HepG2 (cell line): ENCODE measurements around the gene SHISA5. TPM values are rescaled to one million over a fixed set of nuclear protein-coding genes. Genes with fewer than 3 reads are reported as not detected.

Source experiments
- ATAC-seq: fragments of 200-7000 bp; cut with Tn5 transposase; 3 replicates; pipeline ENCODE4 v1.9.1; 2020; ENCODE audit warnings: mild to moderate bottlenecking, moderate library complexity
- BruUV-seq: library from RNA; stranded (reverse); fragments of 400-500 nt; replicated peaks from 2 replicates; lab custom pipeline; 2021; lab: Mats Ljungman, UMichigan
- CTCF ChIA-PET: fragments of 300-600 bp; formaldehyde crosslinking; extraction: SDS; loops from one replicate; lab custom pipeline; 2021; ENCODE audit warnings: low total read pairs, inconsistent platforms, low intra/inter-chr PET ratio; lab: Yijun Ruan, JAX
- POLR2A ChIA-PET: fragments of 350-600 bp; sonication (Branson Sonifier 250); formaldehyde crosslinking; loops from one replicate; lab custom pipeline; 2020; ENCODE audit warnings: antibody characterized with exemption, inconsistent platforms; lab: Yijun Ruan, JAX
- DNase-seq: peaks from one replicate; pipeline ENCODE4 v3.0.0-alpha.2; 2015; ENCODE audit warnings: low spot score
- FAIRE-seq: peaks from 3 replicates; lab custom pipeline; 2011; peaks lifted over from hg19 to GRCh38; lab: Jason Lieb, UNC
- H2AFZ ChIP-seq: one replicate; pipeline ENCODE4 v1.6.1; 2011; ENCODE audit warnings: low read length, inconsistent platforms
- H3K27ac ChIP-seq: fragments of 300-600 bp; 3 replicates; pipeline ENCODE4 v1.8.0; 2011; ENCODE audit warnings: mixed run types, mild to moderate bottlenecking, mixed read lengths, low read length, inconsistent platforms; ENCODE audit not compliant: insufficient read depth; ENCODE audit errors: extremely low read length
- H3K27me3 ChIP-seq, 2 experiments: fragments of 200-600 bp in 1 of 2; 2 replicates in 1 of 2; 3 replicates in 1 of 2; pipeline versions ENCODE4 v1.6.0 to v1.8.0; 2011; ENCODE audit warnings: low read length in 2 of 2, mild to moderate bottlenecking in 2 of 2, moderate library complexity in 2 of 2, inconsistent platforms in 1 of 2; ENCODE audit not compliant: insufficient read depth in 2 of 2, control insufficient read depth in 1 of 2
- H3K36me3 ChIP-seq, 2 experiments: fragments of 200-600 bp in 1 of 2; replicated peaks in 1 of 2; 2 replicates in 1 of 2; 3 replicates in 1 of 2; pipeline versions ENCODE4 v1.5.1 to v1.8.0; 2011; ENCODE audit warnings: low read length in 2 of 2, inconsistent platforms in 1 of 2; ENCODE audit not compliant: insufficient read depth in 2 of 2, control insufficient read depth in 1 of 2
- H3K4me1 ChIP-seq: 2 replicates; pipeline ENCODE4 v1.5.1; 2012; ENCODE audit warnings: low read length, inconsistent platforms; ENCODE audit not compliant: insufficient read depth
- H3K4me2 ChIP-seq: 2 replicates; pipeline ENCODE4 v1.6.0; 2011; ENCODE audit warnings: low read depth, low read length, inconsistent platforms
- H3K4me3 ChIP-seq, 3 experiments: fragments of 200-600 bp in 1 of 3; sonication (generic), shearing (Covaris generic) in 1 of 3; replicated peaks in 1 of 3; 2 replicates each; pipeline ENCODE4 v1.5.1; 2011 to 2016; ENCODE audit warnings: low read length in 3 of 3, inconsistent platforms in 2 of 3, low read depth in 2 of 3, mild to moderate bottlenecking in 2 of 3, control low read depth in 1 of 3, mixed read lengths in 1 of 3; ENCODE audit not compliant: insufficient read depth in 1 of 3
- H3K79me2 ChIP-seq: one replicate; pipeline ENCODE4 v1.6.1; 2011; ENCODE audit warnings: low read length, inconsistent platforms; ENCODE audit not compliant: insufficient read depth
- H3K9ac ChIP-seq: 2 replicates; pipeline ENCODE4 v1.6.0; 2011; ENCODE audit warnings: mild to moderate bottlenecking, low read depth, low read length, inconsistent platforms; ENCODE audit not compliant: insufficient read depth
- H3K9me3 ChIP-seq: 2 replicates; pipeline ENCODE4 v1.5.1; 2012; ENCODE audit warnings: mild to moderate bottlenecking, low read length
- H4K20me1 ChIP-seq: 2 replicates; pipeline ENCODE4 v1.6.0; 2011; ENCODE audit warnings: inconsistent platforms, mild to moderate bottlenecking, low read length, moderate library complexity; ENCODE audit not compliant: insufficient read depth
- ASH2L ChIP-seq: fragments of 300-600, 200-600 bp; sonication (generic); IDR thresholded peaks from 2 replicates; pipeline ENCODE4 v1.7.0; 2017; ENCODE audit warnings: low read depth, mild to moderate bottlenecking, moderate library complexity, mixed read lengths, low read length; ENCODE audit not compliant: insufficient read length
- SNAI1 ChIP-seq: sonication (generic); formaldehyde crosslinking; IDR thresholded peaks from 2 replicates; pipeline ENCODE4 v1.5.0; 2020; ENCODE audit warnings: mild to moderate bottlenecking, missing genetic modification reagents, borderline replicate concordance
- ZBTB3 ChIP-seq: sonication (generic); formaldehyde crosslinking; IDR thresholded peaks from 2 replicates; pipeline ENCODE4 v1.4.0; 2020; ENCODE audit warnings: low read depth, mild to moderate bottlenecking, moderate library complexity, missing genetic modification reagents, borderline replicate concordance
- ZFX ChIP-seq: sonication (generic); formaldehyde crosslinking; IDR thresholded peaks from 2 replicates; pipeline ENCODE4 v1.4.0; 2020; ENCODE audit warnings: mild to moderate bottlenecking, low read depth, missing genetic modification reagents, moderate library complexity
- ZNF263 ChIP-seq: sonication (generic); formaldehyde crosslinking; IDR thresholded peaks from 2 replicates; pipeline ENCODE4 v1.4.0; 2020; ENCODE audit warnings: missing genetic modification reagents
- WGBS: methylation state at CpG from one replicate; pipeline ENCODE4 v1.1.6; 2017; ENCODE audit warnings: low lambda C conversion rate; 5-methylcytosine and 5-hydroxymethylcytosine counted together
- in situ Hi-C: cut with HindIII; loops from 2 replicates; pipeline ENCODE4 v1.10.0; 2017; ENCODE audit warnings: low pct_unique_long_range_greater_than_20kb; ENCODE audit not compliant: extremely low pct_ligation_motif_present
- intact Hi-C: fragments of 100-400 bp; cut with micrococcal nuclease; formaldehyde crosslinking; loops from one replicate; pipeline ENCODE4 v1.10.0; 2022; ENCODE audit not compliant: unreplicated experiment
- polyA plus RNA-seq, 8 experiments: library from polyadenylated mRNA; depleted of rRNA in 3 of 8; stranded (reverse) in 7 of 8; unstranded in 1 of 8; fragments of >200 nt; fragmentation: Illumina TruSeq in 4 of 8; extraction: Trizol in 4 of 8; gene quantifications; 2 replicates each; pipeline versions ENCODE4 v1.2.1 to v1.2.3, GENCODE V29; 2011 to 2016; ENCODE audit warnings: low read depth in 4 of 8, missing spikeins in 1 of 8, mixed read lengths in 1 of 8; ENCODE audit not compliant: insufficient read depth in 1 of 8
- total RNA-seq, 5 experiments: library from RNA; depleted of rRNA; stranded (reverse); fragments of >200 nt; fragmentation: Illumina TruSeq; extraction: Trizol; gene quantifications; 2 replicates each; pipeline ENCODE4 v1.2.3, GENCODE V29; 2016; ENCODE audit warnings: low read depth in 1 of 5
- TF ChIP-seq, protein P1 (sequence below), 2 experiments: sonication (generic) in 1 of 2; formaldehyde crosslinking in 1 of 2; IDR thresholded peaks; 2 replicates each; pipeline versions ENCODE4 v1.4.0 to v1.6.1; 2016 to 2020; ENCODE audit warnings: borderline replicate concordance in 1 of 2, low read depth in 1 of 2, mild to moderate bottlenecking in 1 of 2, missing genetic modification reagents in 1 of 2

Gene SHISA5
- total and polyA plus RNA-seq, 2 of the 13 experiments (the other 11 are each of a cell fraction or from before 2014, with no cell fraction given) = 75.8 to 91.4 TPM

DNA sequence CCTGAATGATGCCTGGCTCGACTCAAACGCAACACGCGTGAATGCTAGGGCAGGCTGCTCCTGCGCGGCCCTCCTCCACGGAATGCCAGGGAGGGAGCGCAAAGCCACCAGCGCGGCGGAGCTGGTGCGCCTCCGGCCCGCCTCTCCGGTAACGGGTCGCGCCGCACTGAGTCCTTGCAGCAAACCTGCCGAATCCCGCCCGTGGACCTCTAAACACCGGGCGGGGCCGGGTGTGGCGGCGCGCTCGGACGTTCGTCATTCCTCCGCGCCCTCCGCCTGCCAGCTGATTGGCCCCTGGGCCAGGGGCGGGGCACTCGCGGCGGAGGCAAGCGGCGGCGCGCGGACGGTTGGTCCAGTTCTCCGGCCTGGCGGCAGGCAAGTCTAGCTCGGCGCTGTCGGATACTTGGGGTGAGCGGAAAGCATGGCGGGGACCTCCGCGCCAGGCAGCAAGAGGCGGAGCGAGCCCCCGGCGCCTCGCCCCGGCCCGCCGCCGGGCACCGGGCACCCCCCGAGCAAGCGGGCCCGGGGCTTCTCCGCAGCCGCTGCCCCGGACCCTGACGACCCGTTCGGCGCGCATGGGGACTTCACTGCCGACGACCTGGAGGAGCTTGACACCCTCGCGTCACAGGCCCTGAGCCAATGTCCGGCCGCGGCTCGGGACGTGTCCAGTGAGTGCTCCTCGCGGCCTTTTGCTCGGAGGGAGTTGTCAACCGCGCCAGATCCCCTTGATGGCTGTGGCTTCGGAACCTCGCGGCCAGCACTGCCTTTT is 57.4 kb downstream of the SHISA5 start, which contains the start of gene ATRIP (continued):
- TF ChIP-seq, protein P1, sequence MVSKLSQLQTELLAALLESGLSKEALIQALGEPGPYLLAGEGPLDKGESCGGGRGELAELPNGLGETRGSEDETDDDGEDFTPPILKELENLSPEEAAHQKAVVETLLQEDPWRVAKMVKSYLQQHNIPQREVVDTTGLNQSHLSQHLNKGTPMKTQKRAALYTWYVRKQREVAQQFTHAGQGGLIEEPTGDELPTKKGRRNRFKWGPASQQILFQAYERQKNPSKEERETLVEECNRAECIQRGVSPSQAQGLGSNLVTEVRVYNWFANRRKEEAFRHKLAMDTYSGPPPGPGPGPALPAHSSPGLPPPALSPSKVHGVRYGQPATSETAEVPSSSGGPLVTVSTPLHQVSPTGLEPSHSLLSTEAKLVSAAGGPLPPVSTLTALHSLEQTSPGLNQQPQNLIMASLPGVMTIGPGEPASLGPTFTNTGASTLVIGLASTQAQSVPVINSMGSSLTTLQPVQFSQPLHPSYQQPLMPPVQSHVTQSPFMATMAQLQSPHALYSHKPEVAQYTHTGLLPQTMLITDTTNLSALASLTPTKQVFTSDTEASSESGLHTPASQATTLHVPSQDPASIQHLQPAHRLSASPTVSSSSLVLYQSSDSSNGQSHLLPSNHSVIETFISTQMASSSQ (IDR thresholded peaks at IDR 0.05; ENCODE audit: low read depth) = no peak
- TF ChIP-seq, protein P1 (CRISPR knock-in tag; IDR thresholded peaks at IDR 0.05; ENCODE audit: borderline replicate concordance) = peak; percentile 50; the same call in 1 of the 2 replicates
- TF ChIP-seq ZFX (CRISPR knock-in tag) (peak; percentile 91), ASH2L (peak; percentile 91), ZBTB3 (CRISPR knock-in tag) (no peak), SNAI1 (CRISPR knock-in tag) (no peak)
- TF ChIP-seq, all 625 proteins: peak for 272

DNA sequence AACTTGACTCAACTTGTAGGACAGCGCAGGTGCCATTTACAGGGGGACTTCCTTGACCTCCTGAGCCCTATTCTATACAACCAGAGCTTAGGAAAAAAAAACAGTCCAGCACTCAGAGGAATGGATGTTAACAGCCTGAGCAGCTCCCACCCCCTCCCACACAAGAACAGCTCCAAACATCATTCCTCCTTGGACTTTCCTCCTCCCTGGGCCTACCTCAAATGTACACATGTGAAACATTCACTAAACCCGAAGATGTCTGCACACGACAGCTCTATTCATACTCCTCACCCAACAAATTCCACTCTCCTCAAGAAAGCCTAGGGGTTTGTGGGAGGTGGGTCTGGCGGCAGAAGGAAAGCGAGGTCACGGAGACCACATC is 57.9 kb downstream of the SHISA5 start:
- no peak for FAIRE-seq
- peak; percentile 11 for ATAC-seq
- DNase-seq = no peak
- peak overlapping the region; percentile 74 to 100 (median 86) for H3K4me3 ChIP-seq
- H2AFZ ChIP-seq = no peak overlapping the region
- no peak for TF ChIP-seq ZNF263 (CRISPR knock-in tag)
- TF ChIP-seq, all 625 proteins: peak for 0
- peak overlapping the region; percentile 80 for H3K9ac ChIP-seq
- TSS peak; percentile 85 for BruUV-seq
- POLR2A ChIA-PET = interaction anchor here (1.1 to 4.5 kb wide), 12 partner anchors 9 to 205 kb away, joined by 3 to 50 read pairs (median 5); partner anchors contain the start of genes PFKFB4, PLXNB1 and ZNF589
- 35% methylated on average over 3 of the region's 6 CpGs for WGBS
- peaks cover 59% of the 10 kb centered on the region for H3K4me1 ChIP-seq
- intact Hi-C loops (no loop called here), in situ Hi-C loops (no loop called here)
- no peaks in the 10 kb centered on the region; a peak in 1 of 5 replicates for H3K27me3 ChIP-seq
- peak overlapping the region; percentile 93 for H3K4me2 ChIP-seq
- peaks cover 2 to 9% of the 10 kb centered on the region in 2 experiments; a peak in 2 of 5 replicates for H3K36me3 ChIP-seq
- H3K9me3 ChIP-seq = no peaks in the 10 kb centered on the region
- peak overlapping the region; percentile 78 for H3K27ac ChIP-seq
- H3K79me2 ChIP-seq = peaks cover 26% of the 10 kb centered on the region
- CTCF ChIA-PET = no interaction called here
- H4K20me1 ChIP-seq = peaks cover 7% of the 10 kb centered on the region
